HepG2 (cell line): ENCODE measurements around the gene KLHDC8B. TPM values are rescaled to one million over a fixed set of nuclear protein-coding genes. Genes with fewer than 3 reads are reported as not detected.
A peak's percentile ranks its signal among the peaks of the same experiment; 100 is the strongest.

Source experiments
- ATF5 ChIP-seq: sonication (generic); formaldehyde crosslinking; IDR thresholded peaks from 2 replicates; pipeline ENCODE4 v1.4.0; 2020; ENCODE audit warnings: mild to moderate bottlenecking, low read depth, missing genetic modification reagents
- DR1 ChIP-seq: sonication (generic); formaldehyde crosslinking; IDR thresholded peaks from 2 replicates; pipeline ENCODE4 v1.8.0; 2021; ENCODE audit warnings: mild to moderate bottlenecking, missing genetic modification reagents, inconsistent platforms
- GABPB1 ChIP-seq: IDR thresholded peaks from 2 replicates; pipeline ENCODE4 v1.6.1; 2016; ENCODE audit warnings: mild to moderate bottlenecking, missing genetic modification reagents, moderate library complexity, missing compliant biosample characterization
- KDM5A ChIP-seq: fragments of 200-600 bp; sonication (generic); IDR thresholded peaks from 2 replicates; pipeline ENCODE4 v1.7.0; 2018; ENCODE audit warnings: antibody characterized with exemption, mild to moderate bottlenecking, low read length, borderline replicate concordance
- MAFF ChIP-seq: IDR thresholded peaks from 2 replicates; pipeline ENCODE4 v1.6.1; 2011; ENCODE audit warnings: low read depth, low read length, improper control_type of control experiment
- MTA1 ChIP-seq: sonication (generic); formaldehyde crosslinking; IDR thresholded peaks from 2 replicates; pipeline ENCODE4 v1.4.0; 2020; ENCODE audit warnings: missing genetic modification reagents, mild to moderate bottlenecking, borderline replicate concordance
- NFKB2 ChIP-seq: sonication (generic); formaldehyde crosslinking; IDR thresholded peaks from 2 replicates; pipeline ENCODE4 v1.4.0; 2020; ENCODE audit warnings: missing genetic modification reagents, borderline replicate concordance
- PREB ChIP-seq: sonication (generic); formaldehyde crosslinking; IDR thresholded peaks from 2 replicates; pipeline ENCODE4 v1.4.0; 2020; ENCODE audit warnings: missing genetic modification reagents
- REPIN1 ChIP-seq: sonication (generic); formaldehyde crosslinking; IDR thresholded peaks from 2 replicates; pipeline ENCODE4 v1.8.0; 2022; ENCODE audit warnings: missing genetic modification reagents, low read depth, mild to moderate bottlenecking, borderline replicate concordance
- SIX1 ChIP-seq: sonication (generic); formaldehyde crosslinking; IDR thresholded peaks from 2 replicates; pipeline ENCODE4 v1.4.0; 2020; ENCODE audit warnings: missing genetic modification reagents, borderline replicate concordance
- ZNF143 ChIP-seq: sonication (generic); formaldehyde crosslinking; IDR thresholded peaks from 2 replicates; pipeline ENCODE4 v1.4.0; 2020; ENCODE audit warnings: missing genetic modification reagents
- ZNF253 ChIP-seq: sonication (generic); formaldehyde crosslinking; IDR thresholded peaks from 2 replicates; pipeline ENCODE4 v1.8.0; 2022; ENCODE audit warnings: mild to moderate bottlenecking, missing genetic modification reagents, borderline replicate concordance
- ZNF431 ChIP-seq: sonication (generic); formaldehyde crosslinking; IDR thresholded peaks from 2 replicates; pipeline ENCODE4 v1.9.0; 2022; ENCODE audit warnings: missing genetic modification reagents, low read depth, mild to moderate bottlenecking, borderline replicate concordance
- ZNF570 ChIP-seq: sonication (generic); formaldehyde crosslinking; IDR thresholded peaks from 2 replicates; pipeline ENCODE4 v1.4.0; 2020; ENCODE audit warnings: mild to moderate bottlenecking, missing genetic modification reagents, borderline replicate concordance
- ZNF746 ChIP-seq: sonication (generic); formaldehyde crosslinking; IDR thresholded peaks from 2 replicates; pipeline ENCODE4 v1.8.0; 2022; ENCODE audit warnings: mild to moderate bottlenecking, missing genetic modification reagents
- ZNF782 ChIP-seq: sonication (generic); formaldehyde crosslinking; IDR thresholded peaks from 2 replicates; pipeline ENCODE4 v1.4.0; 2020; ENCODE audit warnings: missing genetic modification reagents, mild to moderate bottlenecking, borderline replicate concordance
- ZNF850 ChIP-seq: sonication (generic); formaldehyde crosslinking; conservative IDR thresholded peaks from 2 replicates; pipeline ENCODE4 v1.9.0; 2021; ENCODE audit warnings: mild to moderate bottlenecking, missing genetic modification reagents
- ZXDC ChIP-seq: sonication (generic); formaldehyde crosslinking; IDR thresholded peaks from 2 replicates; pipeline ENCODE4 v1.5.0; 2020; ENCODE audit warnings: mild to moderate bottlenecking, missing genetic modification reagents
- polyA plus RNA-seq, 8 experiments: library from polyadenylated mRNA; depleted of rRNA in 3 of 8; stranded (reverse) in 7 of 8; unstranded in 1 of 8; fragments of >200 nt; fragmentation: Illumina TruSeq in 4 of 8; extraction: Trizol in 4 of 8; gene quantifications; 2 replicates each; pipeline versions ENCODE4 v1.2.1 to v1.2.3, GENCODE V29; 2011 to 2016; ENCODE audit warnings: low read depth in 4 of 8, missing spikeins in 1 of 8, mixed read lengths in 1 of 8; ENCODE audit not compliant: insufficient read depth in 1 of 8
- total RNA-seq, 5 experiments: library from RNA; depleted of rRNA; stranded (reverse); fragments of >200 nt; fragmentation: Illumina TruSeq; extraction: Trizol; gene quantifications; 2 replicates each; pipeline ENCODE4 v1.2.3, GENCODE V29; 2016; ENCODE audit warnings: low read depth in 1 of 5
- TF ChIP-seq, protein P1 (sequence below): sonication (generic); formaldehyde crosslinking; IDR thresholded peaks from 2 replicates; pipeline ENCODE4 v1.4.0; 2020; ENCODE audit warnings: mild to moderate bottlenecking, low read depth, missing genetic modification reagents
- TF ChIP-seq, protein P2 (sequence below): sonication (generic); formaldehyde crosslinking; IDR thresholded peaks from 2 replicates; pipeline ENCODE4 v1.5.0; 2020; ENCODE audit warnings: missing genetic modification reagents

The KLHDC8B gene
- total and polyA plus RNA-seq, 2 of the 13 experiments (the other 11 are each of a cell fraction or from before 2014, with no cell fraction given) = 17.2 to 17.8 TPM

DNA sequence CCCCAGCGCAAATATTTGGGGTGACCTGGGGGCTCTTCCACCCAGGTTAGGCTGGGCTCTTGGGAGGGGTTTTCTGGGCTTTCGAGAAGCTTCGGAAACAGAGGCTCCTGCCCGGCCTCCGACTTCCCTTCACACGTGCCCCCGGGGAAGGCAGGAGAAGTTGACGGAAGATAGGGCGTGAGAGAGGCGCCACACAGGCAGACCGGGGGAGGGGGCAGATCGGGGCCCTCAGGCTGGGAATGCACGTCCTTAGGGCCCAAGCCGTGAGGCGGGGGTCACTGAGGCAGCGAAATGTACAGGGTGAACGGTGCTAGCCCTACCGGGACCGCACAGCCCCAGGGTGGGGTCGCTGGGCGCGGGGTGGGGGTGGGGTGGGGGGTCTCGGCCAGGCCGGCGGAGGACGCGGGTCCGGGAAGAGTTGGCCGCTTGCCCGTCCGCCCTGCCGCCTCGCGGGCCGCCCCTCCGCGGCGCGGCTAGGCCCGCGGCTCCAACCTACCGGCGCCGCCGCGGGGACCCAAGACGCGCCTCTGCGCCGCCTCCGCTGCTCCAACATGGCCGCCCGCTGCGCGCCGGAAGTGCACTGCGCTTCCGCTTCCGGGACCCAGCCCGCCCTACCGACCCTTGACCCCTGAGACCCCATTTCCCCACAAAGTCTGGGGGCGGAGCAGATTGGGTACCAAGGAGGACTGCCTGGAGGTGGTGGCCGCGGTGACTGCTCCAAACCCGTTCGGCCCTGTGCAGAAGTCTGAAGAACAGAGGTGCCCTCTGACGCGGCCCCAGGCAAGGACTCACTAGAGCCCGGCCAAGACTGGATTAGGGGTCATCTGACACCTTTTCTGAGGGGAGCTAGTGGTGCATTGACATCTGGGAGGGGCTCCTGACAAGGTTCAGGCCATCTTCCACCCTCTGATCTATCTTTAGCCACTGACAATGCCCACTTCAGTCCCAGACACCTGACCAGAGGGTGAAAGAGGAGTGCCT, 5.3 kb upstream of the KLHDC8B start, which contains the start of gene CCDC71 (continued):
- peak; percentile 40; the same call in 1 of the 2 replicates for TF ChIP-seq ZXDC
- peak; percentile 96 for TF ChIP-seq GABPB1 (CRISPR knock-in tag)
- TF ChIP-seq KDM5A = peak; percentile 42; the same call in 1 of the 2 replicates
- TF ChIP-seq ZNF570 (CRISPR knock-in tag) = no peak
- TF ChIP-seq ZNF850 (CRISPR knock-in tag) = no peak
- TF ChIP-seq, protein P1, sequence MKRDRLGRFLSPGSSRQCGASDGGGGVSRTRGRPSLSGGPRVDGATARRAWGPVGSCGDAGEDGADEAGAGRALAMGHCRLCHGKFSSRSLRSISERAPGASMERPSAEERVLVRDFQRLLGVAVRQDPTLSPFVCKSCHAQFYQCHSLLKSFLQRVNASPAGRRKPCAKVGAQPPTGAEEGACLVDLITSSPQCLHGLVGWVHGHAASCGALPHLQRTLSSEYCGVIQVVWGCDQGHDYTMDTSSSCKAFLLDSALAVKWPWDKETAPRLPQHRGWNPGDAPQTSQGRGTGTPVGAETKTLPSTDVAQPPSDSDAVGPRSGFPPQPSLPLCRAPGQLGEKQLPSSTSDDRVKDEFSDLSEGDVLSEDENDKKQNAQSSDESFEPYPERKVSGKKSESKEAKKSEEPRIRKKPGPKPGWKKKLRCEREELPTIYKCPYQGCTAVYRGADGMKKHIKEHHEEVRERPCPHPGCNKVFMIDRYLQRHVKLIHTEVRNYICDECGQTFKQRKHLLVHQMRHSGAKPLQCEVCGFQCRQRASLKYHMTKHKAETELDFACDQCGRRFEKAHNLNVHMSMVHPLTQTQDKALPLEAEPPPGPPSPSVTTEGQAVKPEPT (CRISPR knock-in tag) = no peak
- TF ChIP-seq ZNF782 (CRISPR knock-in tag) = 0 out of 2 replicates have a peak, but pooled peaks have one; percentile 64
- TF ChIP-seq, protein P2, sequence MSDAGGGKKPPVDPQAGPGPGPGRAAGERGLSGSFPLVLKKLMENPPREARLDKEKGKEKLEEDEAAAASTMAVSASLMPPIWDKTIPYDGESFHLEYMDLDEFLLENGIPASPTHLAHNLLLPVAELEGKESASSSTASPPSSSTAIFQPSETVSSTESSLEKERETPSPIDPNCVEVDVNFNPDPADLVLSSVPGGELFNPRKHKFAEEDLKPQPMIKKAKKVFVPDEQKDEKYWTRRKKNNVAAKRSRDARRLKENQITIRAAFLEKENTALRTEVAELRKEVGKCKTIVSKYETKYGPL (CRISPR knock-in tag) = no peak
- no peak for TF ChIP-seq MAFF
- no peak for TF ChIP-seq PREB (CRISPR knock-in tag)
- no peak; the same call in 1 of the 2 replicates for TF ChIP-seq ZNF253
- TF ChIP-seq NFKB2 (CRISPR knock-in tag) = peak; percentile 4; the same call in 1 of the 2 replicates
- TF ChIP-seq ZNF431 = 0 out of 2 replicates have a peak, but pooled peaks have one; percentile 31
- TF ChIP-seq DR1 (CRISPR knock-in tag) = no peak
- peak; percentile 76; the same call in 1 of the 2 replicates for TF ChIP-seq ZNF746
- TF ChIP-seq SIX1 (CRISPR knock-in tag) = no peak
- no peak for TF ChIP-seq REPIN1 (CRISPR knock-in tag)
- no peak for TF ChIP-seq ZNF143 (CRISPR knock-in tag)
- TF ChIP-seq ATF5 (CRISPR knock-in tag) = 0 out of 2 replicates have a peak, but pooled peaks have one; percentile 40
- TF ChIP-seq MTA1 (CRISPR knock-in tag) = peak; percentile 36; the same call in 1 of the 2 replicates
